Measurements from ENCODE around the gene DNAJC7. TPM values are rescaled to one million over a fixed set of nuclear protein-coding genes. Genes with fewer than 3 reads are reported as not detected.

The DNAJC7 gene
- total RNA-seq, 2 experiments from 2014 or later: 86.6 to 94.8 TPM

GRCh38 chr17:42039794-42040763, 22.8 kb upstream of the DNAJC7 start:
- H3K27me3 Mint-ChIP-seq: peaks cover 4% of the 10 kb centered on the region
- peak; percentile 16 for ATAC-seq
- POLR2A ChIA-PET: no interaction called here
- no peaks in the 10 kb centered on the region for H3K9me3 Mint-ChIP-seq (ENCODE audit: low read depth)
- intact Hi-C loops (cut with DNase I, micrococcal nuclease): no loop called here
- DNase-seq: no peak
- CTCF ChIA-PET: interaction anchor here (0.7 to 2.0 kb wide), 11 partner anchors 9 to 490 kb away, joined by 3 to 7 read pairs (median 3); partner anchors contain the start of genes DNAJC7 and NKIRAS2
- no peaks in the 10 kb centered on the region for H3K4me1 Mint-ChIP-seq
- no peaks in the 10 kb centered on the region for H3K36me3 Mint-ChIP-seq (ENCODE audit: low read depth)
- no peak overlapping the region for H3K4me3 Mint-ChIP-seq
- H3K27ac Mint-ChIP-seq: no peak overlapping the region

GRCh38 chr17:42038221-42038973, 21.2 kb upstream of the DNAJC7 start:
- ChIA-PET CTCF (interaction anchor here (0.6 to 1.1 kb wide), 2 partner anchors 184 to 599 kb away, joined by 3 to 4 read pairs; no protein-coding TSS in a partner anchor), POLR2A (no interaction called here)
- no peaks in the 10 kb centered on the region for H3K9me3 Mint-ChIP-seq (ENCODE audit: low read depth)
- no peak overlapping the region for H3K4me3 Mint-ChIP-seq
- H3K27me3 Mint-ChIP-seq: peaks cover 4% of the 10 kb centered on the region
- H3K27ac Mint-ChIP-seq: no peak overlapping the region
- DNase-seq (no peak), ATAC-seq (peak; percentile 53)
- intact Hi-C loops (cut with DNase I, micrococcal nuclease): no loop called here
- H3K36me3 Mint-ChIP-seq (ENCODE audit: low read depth): no peaks in the 10 kb centered on the region
- peaks cover 4% of the 10 kb centered on the region for H3K4me1 Mint-ChIP-seq

DNA sequence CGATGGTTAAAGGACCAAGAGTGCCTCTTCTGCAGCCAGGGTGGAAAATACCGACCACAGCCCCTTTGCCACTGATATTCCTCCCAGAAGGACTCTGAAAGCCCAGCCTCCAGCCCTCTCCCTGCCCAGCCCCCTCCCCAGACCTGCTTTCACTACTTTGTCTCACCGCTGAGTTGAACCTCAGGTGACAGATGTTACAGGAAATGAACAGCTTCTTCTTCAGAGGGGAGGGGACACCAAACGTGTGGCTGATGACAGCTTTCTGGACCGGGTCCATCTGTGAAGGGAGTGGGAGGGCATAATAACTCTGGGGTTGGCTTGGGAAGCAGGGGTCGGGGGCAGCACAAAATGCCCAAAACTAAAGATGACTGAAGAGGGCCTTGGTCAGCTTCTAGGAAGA, 16.8 kb upstream of the DNAJC7 start:
- H3K4me3 Mint-ChIP-seq: no peak overlapping the region
- ChIA-PET CTCF (interaction anchor here (0.8 to 1.6 kb wide), 6 partner anchors 10 to 441 kb away, joined by 3 to 10 read pairs (median 5); partner anchors contain the start of genes DNAJC7 and NKIRAS2), POLR2A (interaction anchor here (0.6 kb wide), 2 partner anchors 336 to 709 kb away, joined by 3 to 6 read pairs; no protein-coding TSS in a partner anchor)
- peak; percentile 35 for DNase-seq
- H3K9me3 Mint-ChIP-seq (ENCODE audit: low read depth): no peaks in the 10 kb centered on the region
- H3K27ac Mint-ChIP-seq: no peak overlapping the region
- intact Hi-C loops (cut with DNase I, micrococcal nuclease): no loop called here
- no peaks in the 10 kb centered on the region for H3K36me3 Mint-ChIP-seq (ENCODE audit: low read depth)
- peaks cover 4% of the 10 kb centered on the region for H3K4me1 Mint-ChIP-seq
- ATAC-seq: peak; percentile 58
- H3K27me3 Mint-ChIP-seq: peaks cover 2% of the 10 kb centered on the region

DNA sequence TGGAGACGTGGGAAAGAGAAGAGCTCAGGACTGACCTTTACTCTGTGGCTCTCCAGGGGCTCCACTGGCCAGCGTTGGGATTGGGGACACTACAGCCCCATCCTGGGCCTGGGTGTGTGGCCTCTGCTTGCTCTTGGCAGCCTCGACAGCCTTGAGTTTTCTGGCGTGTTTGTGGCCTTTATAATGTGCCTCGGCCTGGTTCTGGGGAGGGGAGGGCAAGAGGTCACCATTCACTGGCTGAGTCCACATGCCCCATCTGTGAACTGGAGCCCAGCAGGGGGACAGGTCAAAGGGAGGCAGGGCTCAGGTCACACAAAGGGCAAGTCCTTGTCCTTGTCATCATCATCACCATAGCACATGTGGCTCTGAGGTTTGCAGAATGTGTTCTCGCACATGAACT, 14.3 kb upstream of the DNAJC7 start:
- H3K27me3 Mint-ChIP-seq: no peaks in the 10 kb centered on the region
- no peak overlapping the region for H3K27ac Mint-ChIP-seq
- peaks cover 4% of the 10 kb centered on the region for H3K4me1 Mint-ChIP-seq
- intact Hi-C loops (cut with DNase I, micrococcal nuclease): no loop called here
- ChIA-PET CTCF (interaction anchor here (0.9 to 1.6 kb wide), 4 partner anchors 9 to 496 kb away, joined by 3 to 4 read pairs (median 3); partner anchors contain the start of gene NKIRAS2), POLR2A (interaction anchor here (0.6 kb wide), 1 partner anchor 360 kb away, joined by 3 read pairs; no protein-coding TSS in a partner anchor)
- H3K9me3 Mint-ChIP-seq (ENCODE audit: low read depth): no peaks in the 10 kb centered on the region
- ATAC-seq (no peak), DNase-seq (no peak)
- H3K36me3 Mint-ChIP-seq (ENCODE audit: low read depth): no peaks in the 10 kb centered on the region
- no peak overlapping the region for H3K4me3 Mint-ChIP-seq

DNA sequence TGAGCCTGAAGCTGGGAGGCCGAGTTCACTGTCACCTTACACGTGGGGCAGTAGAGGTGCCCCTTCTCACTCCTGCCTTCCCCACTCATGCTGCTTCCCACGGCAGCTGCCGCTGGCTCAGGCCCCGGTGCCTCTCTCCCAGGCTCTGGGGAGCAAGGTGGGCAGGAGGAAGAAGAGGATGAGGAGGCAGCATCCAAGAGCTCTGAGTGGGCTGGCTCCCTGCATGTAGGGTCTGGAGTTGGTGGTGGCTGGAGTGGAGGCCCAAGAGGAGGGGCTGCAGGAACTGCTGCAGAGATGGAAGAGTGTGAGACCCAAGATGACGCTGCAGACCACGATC, 11.5 kb upstream of the DNAJC7 start:
- intact Hi-C loops (cut with DNase I, micrococcal nuclease): no loop called here
- Mint-ChIP-seq H3K4me3 (no peak overlapping the region), H3K9me3 (ENCODE audit: low read depth) (no peaks in the 10 kb centered on the region), H3K36me3 (ENCODE audit: low read depth) (peaks cover 8% of the 10 kb centered on the region), H3K27ac (no peak overlapping the region), H3K4me1 (peaks cover 8% of the 10 kb centered on the region), H3K27me3 (no peaks in the 10 kb centered on the region)
- no peak for ATAC-seq
- DNase-seq: no peak
- ChIA-PET CTCF (interaction anchor here (0.6 to 1.3 kb wide), 5 partner anchors 9 to 1611 kb away, joined by 3 to 4 read pairs (median 3); partner anchors contain the start of gene NKIRAS2), POLR2A (no interaction called here)

DNA sequence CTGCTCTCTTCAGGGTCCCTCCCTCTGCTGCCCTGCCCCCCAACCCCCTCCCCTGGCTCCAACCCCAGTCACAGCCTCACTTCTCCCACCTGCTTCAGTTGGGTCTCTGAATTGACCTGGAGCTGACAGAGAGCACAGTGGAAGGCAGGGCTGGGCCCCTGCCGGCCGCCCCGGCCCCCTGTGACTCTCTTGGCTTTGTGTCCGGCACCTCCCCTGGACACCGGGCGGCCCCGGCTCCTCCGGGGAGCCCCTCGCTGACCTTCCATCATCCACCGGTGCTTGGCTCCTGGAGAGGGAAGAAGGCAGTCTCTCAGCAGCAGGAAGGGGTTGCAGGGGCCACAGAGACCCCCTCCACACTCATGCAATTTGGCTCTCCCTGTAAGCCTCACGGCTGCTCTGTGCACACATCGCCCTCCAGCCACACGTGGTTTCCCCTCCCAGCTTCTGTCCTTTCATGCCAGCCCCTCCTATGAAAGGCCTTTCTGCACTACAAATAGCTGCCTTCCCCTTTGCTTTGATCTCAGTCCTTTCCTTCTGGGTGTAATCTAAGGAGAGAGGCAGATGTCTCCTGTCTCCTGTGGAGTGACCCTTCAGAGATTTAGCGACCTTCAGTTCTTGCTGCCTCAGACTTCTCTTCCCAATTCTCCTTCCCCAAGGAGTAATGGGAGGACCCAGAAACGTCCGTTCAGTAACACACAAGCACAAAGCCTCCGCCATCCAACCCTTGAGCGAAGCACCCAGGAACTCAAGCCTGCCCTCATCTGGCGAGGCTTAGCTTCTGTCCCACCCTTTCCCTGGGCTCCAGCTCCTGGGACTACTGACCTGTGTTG, 10.9 kb upstream of the DNAJC7 start:
- no peak overlapping the region for H3K4me3 Mint-ChIP-seq
- no peak for ATAC-seq
- CTCF ChIA-PET: interaction anchor here (0.6 to 1.3 kb wide), 5 partner anchors 8 to 1610 kb away, joined by 3 to 4 read pairs (median 3); partner anchors contain the start of gene NKIRAS2
- H3K4me1 Mint-ChIP-seq: peaks cover 8% of the 10 kb centered on the region
- no peak for DNase-seq
- no peaks in the 10 kb centered on the region for H3K9me3 Mint-ChIP-seq (ENCODE audit: low read depth)
- intact Hi-C loops (cut with DNase I, micrococcal nuclease): no loop called here
- no peaks in the 10 kb centered on the region for H3K27me3 Mint-ChIP-seq
- H3K36me3 Mint-ChIP-seq (ENCODE audit: low read depth): peaks cover 8% of the 10 kb centered on the region
- POLR2A ChIA-PET: no interaction called here
- no peak overlapping the region for H3K27ac Mint-ChIP-seq

GRCh38 chr17:42027590-42027889, 10.3 kb upstream of the DNAJC7 start:
- CTCF ChIA-PET: interaction anchor here (0.8 to 2.6 kb wide), 6 partner anchors 10 to 500 kb away, joined by 3 to 11 read pairs (median 3); partner anchors contain the start of gene DNAJC7
- Mint-ChIP-seq H3K4me1 (peaks cover 8% of the 10 kb centered on the region), H3K27ac (no peak overlapping the region), H3K9me3 (ENCODE audit: low read depth) (no peaks in the 10 kb centered on the region), H3K4me3 (no peak overlapping the region), H3K27me3 (no peaks in the 10 kb centered on the region), H3K36me3 (ENCODE audit: low read depth) (peaks cover 9% of the 10 kb centered on the region)
- ATAC-seq (no peak), DNase-seq (no peak)
- POLR2A ChIA-PET: interaction anchor here (0.5 to 0.9 kb wide), 2 partner anchors 15 to 45 kb away, joined by 3 read pairs; no protein-coding TSS in a partner anchor
- intact Hi-C loops (cut with DNase I, micrococcal nuclease): no loop called here

- H3K9me3 Mint-ChIP-seq (ENCODE audit: low read depth): no peaks in the 10 kb centered on the region
- intact Hi-C loops (cut with DNase I, micrococcal nuclease): no loop called here
- H3K36me3 Mint-ChIP-seq (ENCODE audit: low read depth): peaks cover 13% of the 10 kb centered on the region
- ChIA-PET POLR2A (interaction anchor here (0.5 to 0.9 kb wide), 3 partner anchors 15 to 94 kb away, joined by 3 read pairs; no protein-coding TSS in a partner anchor), CTCF (interaction anchor here (0.6 to 2.7 kb wide), 15 partner anchors 9 to 501 kb away, joined by 3 to 13 read pairs (median 4); partner anchors contain the start of gene DNAJC7)
- H3K4me3 Mint-ChIP-seq: no peak overlapping the region
- ATAC-seq (no peak), DNase-seq (no peak)
- H3K27ac Mint-ChIP-seq: no peak overlapping the region
- H3K4me1 Mint-ChIP-seq: peaks cover 10% of the 10 kb centered on the region
- H3K27me3 Mint-ChIP-seq: no peaks in the 10 kb centered on the region
Measured at GRCh38 chr17:42026857-42027589, 9.8 kb upstream of the DNAJC7 start.

GRCh38 chr17:42025936-42026335, 8.7 kb upstream of the DNAJC7 start:
- no peak for ATAC-seq
- H3K27ac Mint-ChIP-seq: no peak overlapping the region
- H3K4me3 Mint-ChIP-seq: no peak overlapping the region
- ChIA-PET POLR2A (interaction anchor here (0.6 to 1.1 kb wide), 2 partner anchors 93 to 106 kb away, joined by 3 read pairs; no protein-coding TSS in a partner anchor), CTCF (interaction anchor here (0.6 to 4.1 kb wide), 21 partner anchors 8 to 502 kb away, joined by 3 to 22 read pairs (median 4); partner anchors contain the start of genes DHX58, DNAJC7, GHDC and ZNF385C)
- peaks cover 18% of the 10 kb centered on the region for H3K36me3 Mint-ChIP-seq (ENCODE audit: low read depth)
- DNase-seq: no peak
- no peaks in the 10 kb centered on the region for H3K9me3 Mint-ChIP-seq (ENCODE audit: low read depth)
- H3K4me1 Mint-ChIP-seq: peaks cover 17% of the 10 kb centered on the region
- intact Hi-C loops (cut with DNase I, micrococcal nuclease): loop anchor here (1.0 to 2.0 kb wide), 5 partner anchors 41 to 381 kb away; partner anchors contain the start of gene KCNH4 (in 1 of the 2)
- no peaks in the 10 kb centered on the region for H3K27me3 Mint-ChIP-seq

GRCh38 chr17:42025191-42025579, 7.9 kb upstream of the DNAJC7 start:
- intact Hi-C loops (cut with DNase I, micrococcal nuclease): loop anchor here (1.0 to 2.0 kb wide), 5 partner anchors 42 to 382 kb away; partner anchors contain the start of gene KCNH4 (in 1 of the 2)
- H3K36me3 Mint-ChIP-seq (ENCODE audit: low read depth): peaks cover 18% of the 10 kb centered on the region
- DNase-seq: no peak
- no peaks in the 10 kb centered on the region for H3K27me3 Mint-ChIP-seq
- H3K4me3 Mint-ChIP-seq: no peak overlapping the region
- H3K27ac Mint-ChIP-seq: peak overlapping the region; percentile 66
- peaks cover 23% of the 10 kb centered on the region for H3K4me1 Mint-ChIP-seq
- ChIA-PET CTCF (interaction anchor here (0.5 to 4.1 kb wide), 21 partner anchors 8 to 322 kb away, joined by 3 to 22 read pairs (median 5); partner anchors contain the start of genes DHX58, DNAJC7, GHDC and ZNF385C), POLR2A (interaction anchor here (1.1 kb wide), 1 partner anchor 107 kb away, joined by 3 read pairs; no protein-coding TSS in a partner anchor)
- no peaks in the 10 kb centered on the region for H3K9me3 Mint-ChIP-seq (ENCODE audit: low read depth)
- no peak for ATAC-seq

Data from activated CD4-positive, alpha-beta T cell treated with anti-CD3 and anti-CD28 coated beads for 36 hours (primary cell).